HEK293 (cell line): ENCODE measurements around the gene ASPHD1.
"Not testable (repeated sequence)": the region's sequence is repeated elsewhere in the genome, so short reads cannot be mapped to it uniquely, and the experiment has no call there.

ENCODE experiments used
- KLF9 ChIP-seq: fragments of 450-650 bp; formaldehyde crosslinking; IDR thresholded peaks from 2 replicates; pipeline ENCODE4 v1.5.1; 2016; ENCODE audit warnings: missing biosample characterization, missing genetic modification characterization, low read depth
- REST ChIP-seq: fragments of 450-650 bp; formaldehyde crosslinking; IDR thresholded peaks from 2 replicates; pipeline ENCODE4 v1.5.1; 2016; ENCODE audit warnings: missing biosample characterization, missing genetic modification characterization
- ZBTB48 ChIP-seq: fragments of 450-650 bp; formaldehyde crosslinking; IDR thresholded peaks from 2 replicates; pipeline ENCODE4 v1.5.1; 2016; ENCODE audit warnings: missing biosample characterization, missing genetic modification characterization
- ZFP41 ChIP-seq: fragments of 450-650 bp; formaldehyde crosslinking; IDR thresholded peaks from 2 replicates; pipeline ENCODE4 v1.5.1; 2016; ENCODE audit warnings: missing biosample characterization, missing genetic modification characterization, borderline replicate concordance
- ZNF10 ChIP-seq: fragments of 450-650 bp; formaldehyde crosslinking; IDR thresholded peaks from 2 replicates; pipeline ENCODE4 v1.5.1; 2017; ENCODE audit warnings: missing biosample characterization, missing genetic modification characterization
- ZNF114 ChIP-seq: fragments of 450-650 bp; formaldehyde crosslinking; IDR thresholded peaks from 2 replicates; pipeline ENCODE4 v1.5.0; 2017; ENCODE audit warnings: missing biosample characterization, missing genetic modification characterization
- ZNF394 ChIP-seq: fragments of 450-650 bp; formaldehyde crosslinking; IDR thresholded peaks from 2 replicates; pipeline ENCODE4 v1.5.1; 2016; ENCODE audit warnings: missing biosample characterization, missing genetic modification characterization, mild to moderate bottlenecking, moderate library complexity, borderline replicate concordance
- ZNF549 ChIP-seq: fragments of 450-650 bp; IDR thresholded peaks from 2 replicates; pipeline ENCODE4 v1.5.1; 2018; ENCODE audit warnings: missing biosample characterization, missing genetic modification characterization, mild to moderate bottlenecking, inconsistent platforms, moderate library complexity
- TF ChIP-seq, protein P1 (sequence below): fragments of 450-650 bp; formaldehyde crosslinking; IDR thresholded peaks from 2 replicates; pipeline ENCODE4 v1.5.1; 2016; ENCODE audit warnings: missing biosample characterization, missing genetic modification characterization
- TF ChIP-seq, protein P2 (sequence below): fragments of 450-650 bp; formaldehyde crosslinking; IDR thresholded peaks from 2 replicates; pipeline ENCODE4; 2016; ENCODE audit warnings: missing biosample characterization, missing genetic modification characterization

GRCh38 chr16:29869067-29869466 lies 31.2 kb upstream of the ASPHD1 start:
- TF ChIP-seq REST (tag by site-specific recombination); ZNF10 (tag by site-specific recombination); ZFP41; ZBTB48; ZNF394 (tag by site-specific recombination); KLF9 (tag by site-specific recombination); ZNF549; ZNF114 (tag by site-specific recombination): not testable (repeated sequence)
- TF ChIP-seq, protein P1, sequence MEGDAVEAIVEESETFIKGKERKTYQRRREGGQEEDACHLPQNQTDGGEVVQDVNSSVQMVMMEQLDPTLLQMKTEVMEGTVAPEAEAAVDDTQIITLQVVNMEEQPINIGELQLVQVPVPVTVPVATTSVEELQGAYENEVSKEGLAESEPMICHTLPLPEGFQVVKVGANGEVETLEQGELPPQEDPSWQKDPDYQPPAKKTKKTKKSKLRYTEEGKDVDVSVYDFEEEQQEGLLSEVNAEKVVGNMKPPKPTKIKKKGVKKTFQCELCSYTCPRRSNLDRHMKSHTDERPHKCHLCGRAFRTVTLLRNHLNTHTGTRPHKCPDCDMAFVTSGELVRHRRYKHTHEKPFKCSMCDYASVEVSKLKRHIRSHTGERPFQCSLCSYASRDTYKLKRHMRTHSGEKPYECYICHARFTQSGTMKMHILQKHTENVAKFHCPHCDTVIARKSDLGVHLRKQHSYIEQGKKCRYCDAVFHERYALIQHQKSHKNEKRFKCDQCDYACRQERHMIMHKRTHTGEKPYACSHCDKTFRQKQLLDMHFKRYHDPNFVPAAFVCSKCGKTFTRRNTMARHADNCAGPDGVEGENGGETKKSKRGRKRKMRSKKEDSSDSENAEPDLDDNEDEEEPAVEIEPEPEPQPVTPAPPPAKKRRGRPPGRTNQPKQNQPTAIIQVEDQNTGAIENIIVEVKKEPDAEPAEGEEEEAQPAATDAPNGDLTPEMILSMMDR (tag by site-specific recombination): not testable (repeated sequence)
- TF ChIP-seq, protein P2, sequence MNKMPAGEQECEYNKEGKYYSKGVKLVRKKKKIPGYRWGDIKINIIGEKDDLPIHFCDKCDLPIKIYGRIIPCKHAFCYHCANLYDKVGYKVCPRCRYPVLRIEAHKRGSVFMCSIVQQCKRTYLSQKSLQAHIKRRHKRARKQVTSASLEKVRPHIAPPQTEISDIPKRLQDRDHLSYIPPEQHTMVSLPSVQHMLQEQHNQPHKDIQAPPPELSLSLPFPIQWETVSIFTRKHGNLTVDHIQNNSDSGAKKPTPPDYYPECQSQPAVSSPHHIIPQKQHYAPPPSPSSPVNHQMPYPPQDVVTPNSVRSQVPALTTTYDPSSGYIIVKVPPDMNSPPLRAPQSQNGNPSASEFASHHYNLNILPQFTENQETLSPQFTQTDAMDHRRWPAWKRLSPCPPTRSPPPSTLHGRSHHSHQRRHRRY: not testable (repeated sequence)
